Measurements from ENCODE around the gene MLF2. TPM values are rescaled to one million over a fixed set of nuclear protein-coding genes. Genes with fewer than 3 reads are reported as not detected.

The MLF2 gene
- polyA plus RNA-seq, 2 of the 4 experiments (the other 2 are of a cell fraction) = 295 to 302 TPM

DNA sequence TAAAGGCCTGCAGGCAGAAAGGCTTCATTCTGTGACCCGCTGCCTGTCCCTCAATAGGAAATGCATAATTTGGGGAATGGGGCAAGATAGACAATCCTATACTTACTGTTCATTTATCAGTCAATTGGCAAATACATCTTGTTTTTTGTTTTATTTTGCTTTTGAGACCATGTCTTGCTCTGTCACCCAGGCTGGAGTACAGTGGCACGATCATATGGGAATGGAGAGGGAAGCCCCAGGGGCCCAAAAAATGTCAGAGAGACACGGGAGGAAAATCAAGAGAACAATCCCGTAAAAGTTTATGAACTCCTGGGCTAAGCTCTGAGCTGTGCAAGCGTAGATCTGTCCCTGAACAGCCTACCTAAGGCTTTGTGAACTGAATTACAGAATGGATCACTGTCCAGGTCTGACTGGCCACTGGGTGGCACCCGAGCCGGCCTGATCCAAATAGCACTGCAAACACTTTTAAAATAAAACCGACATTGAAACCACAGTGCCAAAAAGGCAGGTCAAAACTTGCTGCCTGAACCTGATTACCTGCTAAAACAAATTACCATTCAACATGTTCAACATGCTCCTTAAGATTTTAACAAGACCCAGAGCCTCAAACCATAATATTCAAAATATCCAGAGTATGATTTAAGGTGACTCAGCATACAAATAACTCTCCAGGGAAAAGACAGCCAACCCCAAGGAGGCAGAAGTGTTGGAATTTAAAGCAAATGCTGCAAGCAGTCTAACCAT is 17.3 kb downstream of the MLF2 start (continued):
- TF ChIP-seq KDM1A (IDR thresholded peaks at IDR 0.05; ENCODE audit: low read depth) = no peak
- no peak for TF ChIP-seq RFX5 (IDR thresholded peaks at IDR 0.05)
- no peak for TF ChIP-seq POLR2A (IDR thresholded peaks at IDR 0.05; ENCODE audit: low read length)
- TF ChIP-seq, protein P1, sequence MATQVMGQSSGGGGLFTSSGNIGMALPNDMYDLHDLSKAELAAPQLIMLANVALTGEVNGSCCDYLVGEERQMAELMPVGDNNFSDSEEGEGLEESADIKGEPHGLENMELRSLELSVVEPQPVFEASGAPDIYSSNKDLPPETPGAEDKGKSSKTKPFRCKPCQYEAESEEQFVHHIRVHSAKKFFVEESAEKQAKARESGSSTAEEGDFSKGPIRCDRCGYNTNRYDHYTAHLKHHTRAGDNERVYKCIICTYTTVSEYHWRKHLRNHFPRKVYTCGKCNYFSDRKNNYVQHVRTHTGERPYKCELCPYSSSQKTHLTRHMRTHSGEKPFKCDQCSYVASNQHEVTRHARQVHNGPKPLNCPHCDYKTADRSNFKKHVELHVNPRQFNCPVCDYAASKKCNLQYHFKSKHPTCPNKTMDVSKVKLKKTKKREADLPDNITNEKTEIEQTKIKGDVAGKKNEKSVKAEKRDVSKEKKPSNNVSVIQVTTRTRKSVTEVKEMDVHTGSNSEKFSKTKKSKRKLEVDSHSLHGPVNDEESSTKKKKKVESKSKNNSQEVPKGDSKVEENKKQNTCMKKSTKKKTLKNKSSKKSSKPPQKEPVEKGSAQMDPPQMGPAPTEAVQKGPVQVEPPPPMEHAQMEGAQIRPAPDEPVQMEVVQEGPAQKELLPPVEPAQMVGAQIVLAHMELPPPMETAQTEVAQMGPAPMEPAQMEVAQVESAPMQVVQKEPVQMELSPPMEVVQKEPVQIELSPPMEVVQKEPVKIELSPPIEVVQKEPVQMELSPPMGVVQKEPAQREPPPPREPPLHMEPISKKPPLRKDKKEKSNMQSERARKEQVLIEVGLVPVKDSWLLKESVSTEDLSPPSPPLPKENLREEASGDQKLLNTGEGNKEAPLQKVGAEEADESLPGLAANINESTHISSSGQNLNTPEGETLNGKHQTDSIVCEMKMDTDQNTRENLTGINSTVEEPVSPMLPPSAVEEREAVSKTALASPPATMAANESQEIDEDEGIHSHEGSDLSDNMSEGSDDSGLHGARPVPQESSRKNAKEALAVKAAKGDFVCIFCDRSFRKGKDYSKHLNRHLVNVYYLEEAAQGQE (IDR thresholded peaks at IDR 0.05) = no peak
- TF ChIP-seq SREBF2 (IDR thresholded peaks at IDR 0.05) = no peak
- TF ChIP-seq, protein P2, sequence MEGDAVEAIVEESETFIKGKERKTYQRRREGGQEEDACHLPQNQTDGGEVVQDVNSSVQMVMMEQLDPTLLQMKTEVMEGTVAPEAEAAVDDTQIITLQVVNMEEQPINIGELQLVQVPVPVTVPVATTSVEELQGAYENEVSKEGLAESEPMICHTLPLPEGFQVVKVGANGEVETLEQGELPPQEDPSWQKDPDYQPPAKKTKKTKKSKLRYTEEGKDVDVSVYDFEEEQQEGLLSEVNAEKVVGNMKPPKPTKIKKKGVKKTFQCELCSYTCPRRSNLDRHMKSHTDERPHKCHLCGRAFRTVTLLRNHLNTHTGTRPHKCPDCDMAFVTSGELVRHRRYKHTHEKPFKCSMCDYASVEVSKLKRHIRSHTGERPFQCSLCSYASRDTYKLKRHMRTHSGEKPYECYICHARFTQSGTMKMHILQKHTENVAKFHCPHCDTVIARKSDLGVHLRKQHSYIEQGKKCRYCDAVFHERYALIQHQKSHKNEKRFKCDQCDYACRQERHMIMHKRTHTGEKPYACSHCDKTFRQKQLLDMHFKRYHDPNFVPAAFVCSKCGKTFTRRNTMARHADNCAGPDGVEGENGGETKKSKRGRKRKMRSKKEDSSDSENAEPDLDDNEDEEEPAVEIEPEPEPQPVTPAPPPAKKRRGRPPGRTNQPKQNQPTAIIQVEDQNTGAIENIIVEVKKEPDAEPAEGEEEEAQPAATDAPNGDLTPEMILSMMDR (IDR thresholded peaks at IDR 0.05) = peak; percentile 90
- TF ChIP-seq KDM5A (IDR thresholded peaks at IDR 0.05) = no peak
- no peak for TF ChIP-seq TFCP2L1 (CRISPR knock-in tag; IDR thresholded peaks at IDR 0.05)
- TF ChIP-seq GATA3 (IDR thresholded peaks at IDR 0.05; ENCODE audit: borderline replicate concordance) = no peak
- peak; percentile 91 for TF ChIP-seq SMC3 (IDR thresholded peaks at IDR 0.05)
- TF ChIP-seq EHF (CRISPR knock-in tag; IDR thresholded peaks at IDR 0.05) = no peak
- no peak for TF ChIP-seq POLR2AphosphoS2 (conservative IDR thresholded peaks at IDR 0.05; ENCODE audit: low read length)

DNA sequence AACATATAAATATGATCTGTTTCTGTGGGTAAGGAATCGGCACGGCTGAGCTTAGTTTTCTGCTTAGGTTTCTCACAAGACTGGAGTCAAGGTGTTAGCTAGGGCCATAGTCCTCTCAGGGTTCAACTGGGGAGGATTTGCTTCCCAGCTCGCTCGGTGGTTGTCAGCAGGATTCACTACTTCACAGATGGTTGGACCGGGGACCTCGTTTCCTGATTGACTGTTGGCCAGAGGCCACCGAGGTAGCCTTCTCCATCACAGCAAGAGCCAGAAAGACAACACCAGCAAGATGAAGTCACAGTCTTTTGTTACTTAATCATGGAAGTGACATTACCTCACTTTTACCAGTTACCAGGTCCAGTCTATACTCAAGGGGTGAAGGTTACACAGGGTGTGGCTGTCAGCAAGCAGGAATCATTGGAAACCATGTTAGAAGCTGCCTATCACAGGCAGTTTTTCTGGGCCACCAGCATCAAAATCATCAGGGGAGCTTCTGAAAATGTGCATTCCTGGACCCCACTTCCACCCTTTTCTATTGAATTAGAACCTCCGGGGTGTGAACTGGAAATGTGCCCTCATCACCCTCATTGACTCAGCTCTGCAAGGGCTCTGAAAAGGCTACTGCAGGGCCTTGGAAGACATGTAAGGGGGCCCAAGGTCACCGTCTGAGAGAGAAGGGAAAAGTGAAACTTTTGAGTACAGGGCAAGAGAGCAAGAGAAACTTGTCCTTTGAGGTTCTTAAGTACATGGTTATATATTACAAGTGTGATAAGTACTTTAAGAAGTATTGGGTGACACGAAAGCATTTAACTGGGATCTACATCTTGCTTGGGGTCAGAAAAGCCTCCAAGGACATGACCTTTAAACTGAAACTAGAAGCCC is 18.2 kb downstream of the MLF2 start:
- 85% methylated on average over 10 of the region's 10 CpGs for WGBS (ENCODE audit: missing lambda C conversion rate)
- DNase-seq (ENCODE audit: low read depth in 1 of 2, low spot score in 1 of 2) = no peak
- H3K4me1 ChIP-seq = peaks cover 6% of the 10 kb centered on the region
- FAIRE-seq = no peak
- no peak overlapping the region for H3K4me3 ChIP-seq
- H3K4me2 ChIP-seq = no peak overlapping the region
- no peak for TF ChIP-seq BHLHE40 (IDR thresholded peaks at IDR 0.05; ENCODE audit: low read depth, low read length)
- no peak for TF ChIP-seq HDAC2 (IDR thresholded peaks at IDR 0.05)
- no peak for TF ChIP-seq CBX2 (IDR thresholded peaks at IDR 0.05; ENCODE audit: borderline replicate concordance, low read depth)
- TF ChIP-seq HOXA7 (CRISPR knock-in tag; IDR thresholded peaks at IDR 0.05) = no peak
- no peak for TF ChIP-seq RCOR1 (IDR thresholded peaks at IDR 0.05; ENCODE audit: low read depth, low read length)
- no peak for TF ChIP-seq JUNB (IDR thresholded peaks at IDR 0.05)
- no peak for TF ChIP-seq MAFK (IDR thresholded peaks at IDR 0.05; ENCODE audit: partially characterized antibody)
- TF ChIP-seq TFCP2L1 (CRISPR knock-in tag; IDR thresholded peaks at IDR 0.05) = no peak
- TF ChIP-seq JUN (IDR thresholded peaks at IDR 0.05) = no peak
- TF ChIP-seq NR3C1 (IDR thresholded peaks at IDR 0.05) = no peak
- TF ChIP-seq, protein P3, sequence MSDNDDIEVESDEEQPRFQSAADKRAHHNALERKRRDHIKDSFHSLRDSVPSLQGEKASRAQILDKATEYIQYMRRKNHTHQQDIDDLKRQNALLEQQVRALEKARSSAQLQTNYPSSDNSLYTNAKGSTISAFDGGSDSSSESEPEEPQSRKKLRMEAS (IDR thresholded peaks at IDR 0.05) = no peak
- no peak for TF ChIP-seq ZC3H11A (IDR thresholded peaks at IDR 0.05)
- TF ChIP-seq RNF2 (IDR thresholded peaks at IDR 0.05; ENCODE audit: borderline replicate concordance, low read depth) = no peak
- H3K27ac ChIP-seq = no peak overlapping the region
- no peaks in the 10 kb centered on the region for H3K9me3 ChIP-seq
- CTCF ChIA-PET = interaction anchor here (0.6 to 7.7 kb wide), 14 partner anchors 9 to 182 kb away, joined by 3 to 50 read pairs (median 12); partner anchors contain the start of genes COPS7A, GPR162, MLF2 and PTMS
- POLR2A ChIA-PET = interaction anchor here (1.7 to 3.0 kb wide), 3 partner anchors 11 to 18 kb away, joined by 7 to 24 read pairs (median 8); partner anchors contain the start of genes COPS7A and MLF2
- no peak for ATAC-seq

Measured in A549 (cell line).